Left ventricle myocardium inferior (tissue), 1 donor: ENCODE results near the gene NALF2. TPM values are rescaled to one million over a fixed set of nuclear protein-coding genes. Genes with fewer than 3 reads are reported as not detected.

Experiments
- DNase-seq: peaks from one replicate; pipeline ENCODE4 v3.0.0-alpha.2; 2020
- H3K27ac ChIP-seq: fragments of 200-600 bp; replicated peaks from 2 replicates; pipeline ENCODE4 v1.8.0; 2021
- H3K27me3 ChIP-seq: fragments of 200-600 bp; 2 replicates; pipeline ENCODE4 v1.8.0; 2021; ENCODE audit warnings: low read depth
- H3K36me3 ChIP-seq: fragments of 200-600 bp; 2 replicates; pipeline ENCODE4 v1.8.0; 2021
- H3K4me1 ChIP-seq: fragments of 200-600 bp; 2 replicates; pipeline ENCODE4 v1.8.0; 2021
- H3K4me3 ChIP-seq: fragments of 200-600 bp; 2 replicates; pipeline ENCODE4 v1.8.0; 2021; ENCODE audit warnings: mild to moderate bottlenecking, moderate library complexity
- H3K9me3 ChIP-seq: fragments of 200-600 bp; replicated peaks from 2 replicates; pipeline ENCODE4 v1.8.0; 2021
- intact Hi-C: fragments of 100-400 bp; cut with micrococcal nuclease; formaldehyde crosslinking; loops from one replicate; pipeline ENCODE4 v1.11.0; 2022
- total RNA-seq: library from RNA; stranded (reverse); fragmentation: NEBNext Ultra II Directional; extraction: Animal tissue kit (Norgen Biotek cat#: 25700); gene quantifications from one replicate; pipeline ENCODE4 v1.2.1, GENCODE V29; 2021
- TF ChIP-seq, protein P1 (sequence below): fragments of 200-600 bp; IDR thresholded peaks from 2 replicates; pipeline ENCODE4 v1.8.0; 2021; ENCODE audit warnings: antibody characterized with exemption, mild to moderate bottlenecking, borderline replicate concordance
- donor health status: DM: no; HTN: yes; CAD: no; lungs with severe emphysema.

Gene NALF2
- total RNA-seq, 1 donor from 2014 or later, result 26.1 TPM

GRCh38 chrX:69504626-69505612 lies 793 bp downstream of the NALF2 start:
- intact Hi-C loops, result no loop called here
- peak overlapping the region; percentile 87 for H3K27ac ChIP-seq
- no peaks in the 10 kb centered on the region for H3K36me3 ChIP-seq
- no peaks in the 10 kb centered on the region for H3K9me3 ChIP-seq
- no peak for DNase-seq
- TF ChIP-seq, protein P1, sequence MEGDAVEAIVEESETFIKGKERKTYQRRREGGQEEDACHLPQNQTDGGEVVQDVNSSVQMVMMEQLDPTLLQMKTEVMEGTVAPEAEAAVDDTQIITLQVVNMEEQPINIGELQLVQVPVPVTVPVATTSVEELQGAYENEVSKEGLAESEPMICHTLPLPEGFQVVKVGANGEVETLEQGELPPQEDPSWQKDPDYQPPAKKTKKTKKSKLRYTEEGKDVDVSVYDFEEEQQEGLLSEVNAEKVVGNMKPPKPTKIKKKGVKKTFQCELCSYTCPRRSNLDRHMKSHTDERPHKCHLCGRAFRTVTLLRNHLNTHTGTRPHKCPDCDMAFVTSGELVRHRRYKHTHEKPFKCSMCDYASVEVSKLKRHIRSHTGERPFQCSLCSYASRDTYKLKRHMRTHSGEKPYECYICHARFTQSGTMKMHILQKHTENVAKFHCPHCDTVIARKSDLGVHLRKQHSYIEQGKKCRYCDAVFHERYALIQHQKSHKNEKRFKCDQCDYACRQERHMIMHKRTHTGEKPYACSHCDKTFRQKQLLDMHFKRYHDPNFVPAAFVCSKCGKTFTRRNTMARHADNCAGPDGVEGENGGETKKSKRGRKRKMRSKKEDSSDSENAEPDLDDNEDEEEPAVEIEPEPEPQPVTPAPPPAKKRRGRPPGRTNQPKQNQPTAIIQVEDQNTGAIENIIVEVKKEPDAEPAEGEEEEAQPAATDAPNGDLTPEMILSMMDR, result no peak
- H3K27me3 ChIP-seq, result peaks cover 19% of the 10 kb centered on the region
- peaks cover 10% of the 10 kb centered on the region for H3K4me1 ChIP-seq
- H3K4me3 ChIP-seq, result peak overlapping the region; percentile 69

DNA sequence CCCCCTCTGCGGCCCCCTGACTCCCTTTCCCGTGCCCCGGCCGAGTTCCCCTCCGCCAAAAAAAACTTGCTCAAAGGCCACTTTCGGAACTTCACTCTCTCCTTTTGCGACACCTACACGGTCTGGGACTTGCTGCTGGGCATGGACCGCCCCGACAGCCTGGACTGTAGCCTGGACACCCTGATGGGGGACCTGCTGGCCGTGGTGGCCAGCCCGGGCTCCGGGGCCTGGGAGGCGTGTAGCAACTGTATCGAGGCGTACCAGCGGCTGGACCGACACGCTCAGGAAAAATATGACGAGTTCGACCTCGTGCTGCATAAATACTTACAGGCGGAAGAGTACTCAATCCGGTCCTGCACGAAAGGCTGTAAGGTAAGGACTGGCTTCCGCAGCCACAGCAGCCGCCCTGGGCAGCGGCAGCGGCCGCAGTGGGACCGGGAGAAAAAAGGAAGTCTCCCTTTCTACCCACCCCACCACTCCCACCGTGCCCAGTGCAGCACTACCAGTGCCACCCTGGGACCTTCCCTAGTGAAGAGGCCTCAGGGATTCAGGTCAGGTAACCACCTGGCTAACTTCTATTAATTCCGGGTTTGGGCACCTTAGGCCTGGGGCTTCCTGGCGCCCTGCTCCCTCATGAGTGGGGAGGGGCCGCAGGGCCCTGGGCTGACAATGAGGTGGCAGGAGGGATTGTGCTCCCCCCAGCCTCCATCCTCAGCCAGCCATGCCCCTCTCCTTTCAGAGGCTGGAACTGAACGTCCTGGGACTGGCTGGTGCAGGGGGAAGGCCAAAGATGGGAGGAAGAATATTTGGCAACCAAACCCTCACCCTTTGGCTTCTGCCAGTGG lies 1.9 kb downstream of the NALF2 start:
- H3K4me1 ChIP-seq, result peaks cover 12% of the 10 kb centered on the region
- H3K27me3 ChIP-seq, result peaks cover 19% of the 10 kb centered on the region
- H3K9me3 ChIP-seq, result no peaks in the 10 kb centered on the region
- TF ChIP-seq, protein P1, result no peak
- peak overlapping the region; percentile 87 for H3K27ac ChIP-seq
- no peak for DNase-seq
- H3K4me3 ChIP-seq, result peak overlapping the region; percentile 69
- H3K36me3 ChIP-seq, result no peaks in the 10 kb centered on the region
- intact Hi-C loops, result no loop called here

- DNase-seq, result no peak
- no peaks in the 10 kb centered on the region for H3K9me3 ChIP-seq
- intact Hi-C loops, result no loop called here
- H3K4me3 ChIP-seq, result peak overlapping the region; percentile 69
- TF ChIP-seq, protein P1, result no peak
- H3K27ac ChIP-seq, result peak overlapping the region; percentile 87
- no peaks in the 10 kb centered on the region for H3K36me3 ChIP-seq
- peaks cover 10% of the 10 kb centered on the region for H3K4me1 ChIP-seq
- peaks cover 19% of the 10 kb centered on the region for H3K27me3 ChIP-seq
Observed at GRCh38 chrX:69506617-69507499, 2.7 kb downstream of the NALF2 start.

- H3K9me3 ChIP-seq, result no peaks in the 10 kb centered on the region
- DNase-seq, result no peak
- H3K36me3 ChIP-seq, result no peaks in the 10 kb centered on the region
- peaks cover 19% of the 10 kb centered on the region for H3K27me3 ChIP-seq
- H3K4me3 ChIP-seq, result peak overlapping the region; percentile 69
- H3K4me1 ChIP-seq, result peaks cover 10% of the 10 kb centered on the region
- intact Hi-C loops, result no loop called here
- peak overlapping the region; percentile 87 for H3K27ac ChIP-seq
- TF ChIP-seq, protein P1, result no peak
Observed at GRCh38 chrX:69507500-69507789, 3.3 kb downstream of the NALF2 start.

- Histone ChIP-seq H3K36me3 (no peaks in the 10 kb centered on the region), H3K27me3 (peaks cover 19% of the 10 kb centered on the region), H3K4me1 (peaks cover 10% of the 10 kb centered on the region), H3K4me3 (peak overlapping the region; percentile 69), H3K9me3 (no peaks in the 10 kb centered on the region), H3K27ac (peak overlapping the region; percentile 40)
- intact Hi-C loops, result no loop called here
- no peak for DNase-seq
- TF ChIP-seq, protein P1, result no peak
Observed at GRCh38 chrX:69508610-69509009, 4.5 kb downstream of the NALF2 start.
